ENCODE measurements around the gene AATF. TPM values are rescaled to one million over a fixed set of nuclear protein-coding genes. Genes with fewer than 3 reads are reported as not detected.
"Not testable (repeated sequence)": the region's sequence is repeated elsewhere in the genome, so short reads cannot be mapped to it uniquely, and the experiment has no call there.

AATF gene
- total and polyA plus RNA-seq, 5 donors = 19.9 to 32.9 (median 23.7) TPM

GRCh38 chr17:37067555-37068111, 118.9 kb downstream of the AATF start:
- no peak overlapping the region for H3K27ac ChIP-seq (ENCODE audit: low read length)
- no peaks in the 10 kb centered on the region for H3K27me3 ChIP-seq (ENCODE audit: control insufficient read depth, insufficient read depth)
- intact Hi-C loops (cut with DNase I) = no loop called here
- no peaks in the 10 kb centered on the region for H3K9me3 ChIP-seq (ENCODE audit: control insufficient read depth, low read length)
- 60% methylated on average over 13 of the region's 13 CpGs for WGBS
- DNase-seq = peak in 2 of 3 donors; percentile 55 to 72
- H3K4me3 ChIP-seq (ENCODE audit: low read length) = no peak overlapping the region
- H3K4me1 ChIP-seq (ENCODE audit: control insufficient read depth, insufficient read depth, low read length) = no peaks in the 10 kb centered on the region
- ATAC-seq = peak; percentile 32 to 67

GRCh38 chr17:37068266-37068665, 119.5 kb downstream of the AATF start:
- intact Hi-C loops (cut with DNase I) = no loop called here
- H3K9me3 ChIP-seq (ENCODE audit: control insufficient read depth, low read length) = no peaks in the 10 kb centered on the region
- DNase-seq (no peak), ATAC-seq (no peak)
- no peaks in the 10 kb centered on the region for H3K27me3 ChIP-seq (ENCODE audit: control insufficient read depth, insufficient read depth)
- 48% methylated on average over 10 of the region's 10 CpGs for WGBS
- H3K27ac ChIP-seq (ENCODE audit: low read length) = no peak overlapping the region
- H3K4me1 ChIP-seq (ENCODE audit: control insufficient read depth, insufficient read depth, low read length) = no peaks in the 10 kb centered on the region
- no peak overlapping the region for H3K4me3 ChIP-seq (ENCODE audit: low read length)

GRCh38 chr17:37069087-37069486, 120.3 kb downstream of the AATF start:
- Histone ChIP-seq H3K4me1 (ENCODE audit: control insufficient read depth, insufficient read depth, low read length) (no peaks in the 10 kb centered on the region), H3K9me3 (ENCODE audit: control insufficient read depth, low read length) (no peaks in the 10 kb centered on the region), H3K27me3 (ENCODE audit: control insufficient read depth, insufficient read depth) (no peaks in the 10 kb centered on the region), H3K4me3 (ENCODE audit: low read length) (no peak overlapping the region), H3K27ac (ENCODE audit: low read length) (no peak overlapping the region)
- DNase-seq (no peak), ATAC-seq (no peak)
- intact Hi-C loops (cut with DNase I) = no loop called here
- 87% methylated on average over 3 of the region's 3 CpGs for WGBS

- H3K4me1 ChIP-seq (ENCODE audit: control insufficient read depth, insufficient read depth, low read length); ATAC-seq; H3K4me3 ChIP-seq (ENCODE audit: low read length); H3K27me3 ChIP-seq (ENCODE audit: control insufficient read depth, insufficient read depth); intact Hi-C loops (cut with DNase I); H3K9me3 ChIP-seq (ENCODE audit: control insufficient read depth, low read length); H3K27ac ChIP-seq (ENCODE audit: low read length); DNase-seq: not testable (repeated sequence)
- 84% methylated on average over 3 of the region's 3 CpGs for whole genome bisulfite sequencing
Measured at GRCh38 chr17:37073464-37073863, 124.7 kb downstream of the AATF start.

GRCh38 chr17:37079065-37079708, 130.4 kb downstream of the AATF start:
- Histone ChIP-seq H3K27ac (ENCODE audit: low read length) (no peak overlapping the region), H3K27me3 (ENCODE audit: control insufficient read depth, insufficient read depth) (no peaks in the 10 kb centered on the region), H3K4me1 (ENCODE audit: control insufficient read depth, insufficient read depth, low read length) (no peaks in the 10 kb centered on the region)

GRCh38 chr17:37079735-37080134, 131.0 kb downstream of the AATF start:
- H3K9me3 ChIP-seq (ENCODE audit: control insufficient read depth, low read length) = no peaks in the 10 kb centered on the region
- H3K4me1 ChIP-seq (ENCODE audit: control insufficient read depth, insufficient read depth, low read length) = no peaks in the 10 kb centered on the region
- H3K4me3 ChIP-seq (ENCODE audit: low read length) = no peak overlapping the region
- H3K27me3 ChIP-seq (ENCODE audit: control insufficient read depth, insufficient read depth) = no peaks in the 10 kb centered on the region
- H3K27ac ChIP-seq (ENCODE audit: low read length) = no peak overlapping the region
- ATAC-seq (no peak), DNase-seq (no peak)
- 95% methylated on average over 1 of the region's 1 CpG for WGBS
- intact Hi-C loops (cut with DNase I) = no loop called here

More at GRCh38 chr17:37079065-37079708, 130.4 kb downstream of the AATF start:
- no peak for ATAC-seq
- 95% methylated on average over 2 of the region's 2 CpGs for WGBS
- no peak overlapping the region for H3K4me3 ChIP-seq (ENCODE audit: low read length)
- no peak for DNase-seq
- H3K9me3 ChIP-seq (ENCODE audit: control insufficient read depth, low read length) = no peaks in the 10 kb centered on the region
- intact Hi-C loops (cut with DNase I) = no loop called here

GRCh38 chr17:37081287-37081686, 132.5 kb downstream of the AATF start:
- no peak overlapping the region for H3K27ac ChIP-seq (ENCODE audit: low read length)
- H3K4me3 ChIP-seq (ENCODE audit: low read length) = no peak overlapping the region
- DNase-seq (no peak), ATAC-seq (no peak)
- no peaks in the 10 kb centered on the region for H3K4me1 ChIP-seq (ENCODE audit: control insufficient read depth, insufficient read depth, low read length)
- intact Hi-C loops (cut with DNase I) = no loop called here
- no peaks in the 10 kb centered on the region for H3K9me3 ChIP-seq (ENCODE audit: control insufficient read depth, low read length)
- no peaks in the 10 kb centered on the region for H3K27me3 ChIP-seq (ENCODE audit: control insufficient read depth, insufficient read depth)
- WGBS = 50% methylated on average over 5 of the region's 5 CpGs

- 82% methylated on average over 8 of the region's 8 CpGs for WGBS
Measured at GRCh38 chr17:37082311-37082860, 133.6 kb downstream of the AATF start.

GRCh38 chr17:37082985-37083384, 134.2 kb downstream of the AATF start:
- no peaks in the 10 kb centered on the region for H3K4me1 ChIP-seq (ENCODE audit: control insufficient read depth, insufficient read depth, low read length)
- intact Hi-C loops (cut with DNase I) = no loop called here
- WGBS = 89% methylated on average over 4 of the region's 4 CpGs
- H3K27ac ChIP-seq (ENCODE audit: low read length) = no peak overlapping the region
- DNase-seq (no peak), ATAC-seq (no peak)
- no peaks in the 10 kb centered on the region for H3K9me3 ChIP-seq (ENCODE audit: control insufficient read depth, low read length)
- no peaks in the 10 kb centered on the region for H3K27me3 ChIP-seq (ENCODE audit: control insufficient read depth, insufficient read depth)
- no peak overlapping the region for H3K4me3 ChIP-seq (ENCODE audit: low read length)

More at GRCh38 chr17:37082311-37082860, 133.6 kb downstream of the AATF start:
- Histone ChIP-seq H3K9me3 (ENCODE audit: control insufficient read depth, low read length) (no peaks in the 10 kb centered on the region), H3K4me1 (ENCODE audit: control insufficient read depth, insufficient read depth, low read length) (no peaks in the 10 kb centered on the region), H3K27me3 (ENCODE audit: control insufficient read depth, insufficient read depth) (no peaks in the 10 kb centered on the region), H3K4me3 (ENCODE audit: low read length) (no peak overlapping the region), H3K27ac (ENCODE audit: low read length) (no peak overlapping the region)
- intact Hi-C loops (cut with DNase I) = no loop called here
- DNase-seq (no peak), ATAC-seq (no peak)

GRCh38 chr17:37083456-37083855, 134.7 kb downstream of the AATF start:
- H3K9me3 ChIP-seq (ENCODE audit: control insufficient read depth, low read length) = no peaks in the 10 kb centered on the region
- ATAC-seq = no peak
- DNase-seq = no peak
- no peak overlapping the region for H3K27ac ChIP-seq (ENCODE audit: low read length)
- intact Hi-C loops (cut with DNase I) = no loop called here
- 74% methylated on average over 6 of the region's 6 CpGs for WGBS
- H3K4me3 ChIP-seq (ENCODE audit: low read length) = no peak overlapping the region
- no peaks in the 10 kb centered on the region for H3K4me1 ChIP-seq (ENCODE audit: control insufficient read depth, insufficient read depth, low read length)
- no peaks in the 10 kb centered on the region for H3K27me3 ChIP-seq (ENCODE audit: control insufficient read depth, insufficient read depth)

GRCh38 chr17:37084372-37084771, 135.6 kb downstream of the AATF start:
- intact Hi-C loops (cut with DNase I) = no loop called here
- H3K4me3 ChIP-seq (ENCODE audit: low read length) = no peak overlapping the region
- no peaks in the 10 kb centered on the region for H3K27me3 ChIP-seq (ENCODE audit: control insufficient read depth, insufficient read depth)
- no peak for DNase-seq
- H3K9me3 ChIP-seq (ENCODE audit: control insufficient read depth, low read length) = no peaks in the 10 kb centered on the region
- 63% methylated on average over 5 of the region's 5 CpGs for WGBS
- ATAC-seq = no peak
- no peaks in the 10 kb centered on the region for H3K4me1 ChIP-seq (ENCODE audit: control insufficient read depth, insufficient read depth, low read length)
- no peak overlapping the region for H3K27ac ChIP-seq (ENCODE audit: low read length)

Measured in right cardiac atrium (tissue), 5 donors.